Gastroesophageal sphincter (tissue), 3 donors: ENCODE results near the gene ILK.

Experiments used
- CTCF ChIP-seq, 4 experiments: fragments of 200-600 bp in 2 of 4; fragments of 450-650 bp in 2 of 4; sonication (generic) in 1 of 4; IDR thresholded peaks; one replicate each; pipeline ENCODE4 v1.5.1; 2017 to 2019; ENCODE audit warnings: antibody characterized with exemption in 4 of 4, mild to moderate bottlenecking in 2 of 4, moderate library complexity in 2 of 4
- EP300 ChIP-seq: sonication (generic); formaldehyde crosslinking; IDR thresholded peaks from one replicate; pipeline ENCODE4 v1.6.1; 2017; ENCODE audit warnings: antibody characterized with exemption, mild to moderate bottlenecking
- POLR2A ChIP-seq, 2 donors: fragments of 450-650 bp; IDR thresholded peaks; one replicate each; pipeline ENCODE4 v1.6.1; 2017; ENCODE audit warnings: antibody characterized with exemption in 2 of 2, mild to moderate bottlenecking in 2 of 2, moderate library complexity in 1 of 2
- POLR2AphosphoS5 ChIP-seq: sonication (generic); formaldehyde crosslinking; IDR thresholded peaks from one replicate; pipeline ENCODE4 v1.6.1; 2017; ENCODE audit warnings: antibody characterized with exemption

- TF ChIP-seq CTCF (IDR thresholded peaks at IDR 0.05) (no peak), EP300 (no peak), POLR2A (IDR thresholded peaks at IDR 0.05) (no peak), POLR2AphosphoS5 (no peak)
Measured at GRCh38 chr11:6610591-6610990, 7.0 kb downstream of the ILK start.
